PC-3 (cell line): ENCODE measurements around the gene RPLP1. TPM values are rescaled to one million over a fixed set of nuclear protein-coding genes. Genes with fewer than 3 reads are reported as not detected.
A peak's percentile ranks its signal among the peaks of the same experiment; 100 is the strongest.

ENCODE experiments used
- ATAC-seq: fragments of 200-7000 bp; cut with Tn5 transposase; 2 replicates; pipeline ENCODE4 v1.9.1; 2020; ENCODE audit warnings: mild to moderate bottlenecking, moderate library complexity
- BruUV-seq: library from RNA; stranded (reverse); fragments of 400-500 nt; replicated peaks from 2 replicates; lab custom pipeline; 2021; lab: Mats Ljungman, UMichigan
- CTCF ChIA-PET: fragments of 300-600 bp; sonication (Branson Sonifier 250); formaldehyde crosslinking; loops from one replicate; lab custom pipeline; 2022; ENCODE audit warnings: antibody characterized with exemption; lab: Charles Lee
- POLR2A ChIA-PET: fragments of 300-600 bp; sonication (Branson Sonifier 250); formaldehyde crosslinking; loops from one replicate; lab custom pipeline; 2022; ENCODE audit warnings: antibody characterized with exemption; ENCODE audit not compliant: unreplicated experiment; lab: Charles Lee
- DNase-seq: peaks from one replicate; pipeline ENCODE4 v3.0.0-alpha.2; 2015
- H2AFZ ChIP-seq: fragments of 300-600 bp; sonication (generic); 2 replicates; pipeline ENCODE4 v1.6.0; 2016; ENCODE audit warnings: antibody characterized with exemption, low read length
- H3F3A ChIP-seq: fragments of 300-600 bp; sonication (generic); one replicate; pipeline ENCODE4 v1.6.0; 2017; ENCODE audit warnings: antibody characterized with exemption, low read length, control low read depth, mild to moderate bottlenecking; ENCODE audit not compliant: unreplicated experiment
- H3K27ac ChIP-seq: fragments of 300-600 bp; sonication (generic); 2 replicates; pipeline ENCODE4 v1.5.1; 2016; ENCODE audit warnings: mild to moderate bottlenecking, low read length
- H3K27me3 ChIP-seq: fragments of 300-600 bp; sonication (generic); 2 replicates; pipeline ENCODE4 v1.6.1; 2016; ENCODE audit warnings: low read length, mixed read lengths
- H3K36me3 ChIP-seq: fragments of 300-600 bp; sonication (generic); 2 replicates; pipeline ENCODE4 v1.6.1; 2016; ENCODE audit warnings: low read depth, mixed run types, low read length, mixed read lengths
- H3K4me1 ChIP-seq: fragments of 300-600 bp; sonication (generic); 2 replicates; pipeline ENCODE4 v1.5.1; 2016; ENCODE audit warnings: low read length; ENCODE audit not compliant: insufficient read depth
- H3K4me2 ChIP-seq: fragments of 300-600 bp; sonication (generic); 2 replicates; pipeline ENCODE4 v1.6.0; 2016; ENCODE audit warnings: low read length
- H3K4me3 ChIP-seq: fragments of 300-600 bp; sonication (generic); 2 replicates; pipeline ENCODE4 v1.5.1; 2016; ENCODE audit warnings: mild to moderate bottlenecking, low read length, mixed read lengths
- H3K79me2 ChIP-seq: fragments of 300-600 bp; sonication (generic); 2 replicates; pipeline ENCODE4 v1.6.1; 2017; ENCODE audit warnings: low read length, mixed read lengths
- H3K9ac ChIP-seq: fragments of 300-600 bp; sonication (generic); 2 replicates; pipeline ENCODE4 v1.6.0; 2016; ENCODE audit warnings: mild to moderate bottlenecking, low read length
- H3K9me2 ChIP-seq: fragments of 300-600 bp; sonication (generic); replicated peaks from 2 replicates; pipeline ENCODE4 v1.6.1; 2016; ENCODE audit warnings: mixed run types, low read length, mixed read lengths
- H3K9me3 ChIP-seq: fragments of 300-600 bp; sonication (generic); 2 replicates; pipeline ENCODE4 v1.6.1; 2016; ENCODE audit warnings: low read length, mixed read lengths
- H4K20me1 ChIP-seq: fragments of 300-600 bp; sonication (generic); 2 replicates; pipeline ENCODE4 v1.6.1; 2016; ENCODE audit warnings: low read length, mixed read lengths
- EZH2 ChIP-seq: fragments of 300-600 bp; sonication (generic); IDR thresholded peaks from one replicate; pipeline ENCODE4 v1.6.1; 2017; ENCODE audit warnings: antibody characterized with exemption, mild to moderate bottlenecking, low read length; ENCODE audit not compliant: unreplicated experiment
- EZH2phosphoT487 ChIP-seq: fragments of 300-600 bp; sonication (generic); IDR thresholded peaks from 2 replicates; pipeline ENCODE4 v1.6.1; 2018; ENCODE audit warnings: mild to moderate bottlenecking, antibody characterized with exemption, low read length, borderline replicate concordance
- intact Hi-C: fragments of 100-400 bp; cut with micrococcal nuclease; formaldehyde crosslinking; loops from 2 replicates; pipeline ENCODE4 v1.9.0; 2023
- total RNA-seq: library from RNA; depleted of rRNA; stranded (reverse); fragments of >200 nt; gene quantifications from 2 replicates; pipeline ENCODE4 v1.2.3, GENCODE V29; 2014
- TF ChIP-seq, protein P1 (sequence below): fragments of 300-600 bp; sonication (generic); conservative IDR thresholded peaks from 2 replicates; pipeline ENCODE4 v1.5.1; 2017; ENCODE audit warnings: antibody characterized with exemption, low read depth, mild to moderate bottlenecking, low read length

RPLP1 gene
- total RNA-seq, 1 experiment from 2014 or later = 253 TPM

DNA sequence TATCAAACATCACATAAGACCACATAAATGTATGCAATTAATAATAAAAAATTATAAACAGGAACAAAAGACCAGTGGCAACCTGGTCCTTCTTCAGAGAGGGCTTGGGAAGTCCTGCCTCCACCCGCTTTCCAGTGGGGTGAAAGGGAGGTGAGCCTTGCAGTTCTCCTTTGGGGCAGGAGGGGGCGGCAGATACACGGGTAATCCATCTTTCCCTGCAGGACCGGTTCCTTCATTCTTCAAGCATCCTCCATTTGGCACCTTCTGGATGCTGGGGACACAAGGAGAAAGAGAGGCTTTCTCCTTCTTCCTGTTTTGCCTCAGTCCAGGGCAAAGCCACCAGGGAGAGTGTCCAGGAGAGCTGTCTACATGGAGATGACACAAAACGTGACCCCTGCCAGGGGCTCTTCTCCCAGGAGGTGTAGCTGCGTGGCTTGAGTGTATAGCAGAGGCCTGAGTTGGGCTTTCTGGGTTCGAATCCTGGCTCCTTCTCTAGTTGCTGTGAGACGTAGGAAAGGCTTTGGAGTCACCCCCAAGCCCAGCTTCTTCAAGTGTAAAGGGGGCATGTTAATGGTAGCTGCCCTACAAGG lies 23.2 kb downstream of the RPLP1 start:
- no peaks in the 10 kb centered on the region for H3K9me3 ChIP-seq
- H3K9me2 ChIP-seq = no peaks in the 10 kb centered on the region
- H3K79me2 ChIP-seq = no peaks in the 10 kb centered on the region
- ChIA-PET POLR2A (no interaction called here), CTCF (interaction anchor here (0.7 to 0.8 kb wide), 2 partner anchors 1030 to 1156 kb away, joined by 3 to 5 read pairs; no protein-coding TSS in a partner anchor)
- H3K27me3 ChIP-seq = no peaks in the 10 kb centered on the region
- no peak overlapping the region for H3K4me3 ChIP-seq
- H3F3A ChIP-seq = no peaks in the 10 kb centered on the region
- no peak overlapping the region for H3K4me2 ChIP-seq
- no peaks in the 10 kb centered on the region for H3K36me3 ChIP-seq
- H3K27ac ChIP-seq = no peak overlapping the region
- H2AFZ ChIP-seq = no peak overlapping the region
- BruUV-seq = no TSS peak
- TF ChIP-seq EZH2phosphoT487 = no peak
- TF ChIP-seq, protein P1, sequence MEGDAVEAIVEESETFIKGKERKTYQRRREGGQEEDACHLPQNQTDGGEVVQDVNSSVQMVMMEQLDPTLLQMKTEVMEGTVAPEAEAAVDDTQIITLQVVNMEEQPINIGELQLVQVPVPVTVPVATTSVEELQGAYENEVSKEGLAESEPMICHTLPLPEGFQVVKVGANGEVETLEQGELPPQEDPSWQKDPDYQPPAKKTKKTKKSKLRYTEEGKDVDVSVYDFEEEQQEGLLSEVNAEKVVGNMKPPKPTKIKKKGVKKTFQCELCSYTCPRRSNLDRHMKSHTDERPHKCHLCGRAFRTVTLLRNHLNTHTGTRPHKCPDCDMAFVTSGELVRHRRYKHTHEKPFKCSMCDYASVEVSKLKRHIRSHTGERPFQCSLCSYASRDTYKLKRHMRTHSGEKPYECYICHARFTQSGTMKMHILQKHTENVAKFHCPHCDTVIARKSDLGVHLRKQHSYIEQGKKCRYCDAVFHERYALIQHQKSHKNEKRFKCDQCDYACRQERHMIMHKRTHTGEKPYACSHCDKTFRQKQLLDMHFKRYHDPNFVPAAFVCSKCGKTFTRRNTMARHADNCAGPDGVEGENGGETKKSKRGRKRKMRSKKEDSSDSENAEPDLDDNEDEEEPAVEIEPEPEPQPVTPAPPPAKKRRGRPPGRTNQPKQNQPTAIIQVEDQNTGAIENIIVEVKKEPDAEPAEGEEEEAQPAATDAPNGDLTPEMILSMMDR = peak; percentile 79
- intact Hi-C loops = loop anchor here (5.0 kb wide), 2 partner anchors 116 to 986 kb away; no protein-coding TSS in a partner anchor
- peaks cover 10% of the 10 kb centered on the region for H3K4me1 ChIP-seq
- H3K9ac ChIP-seq = no peak overlapping the region
- no peaks in the 10 kb centered on the region for H4K20me1 ChIP-seq
- ATAC-seq (peak; percentile 84), DNase-seq (peak; percentile 80)

DNA sequence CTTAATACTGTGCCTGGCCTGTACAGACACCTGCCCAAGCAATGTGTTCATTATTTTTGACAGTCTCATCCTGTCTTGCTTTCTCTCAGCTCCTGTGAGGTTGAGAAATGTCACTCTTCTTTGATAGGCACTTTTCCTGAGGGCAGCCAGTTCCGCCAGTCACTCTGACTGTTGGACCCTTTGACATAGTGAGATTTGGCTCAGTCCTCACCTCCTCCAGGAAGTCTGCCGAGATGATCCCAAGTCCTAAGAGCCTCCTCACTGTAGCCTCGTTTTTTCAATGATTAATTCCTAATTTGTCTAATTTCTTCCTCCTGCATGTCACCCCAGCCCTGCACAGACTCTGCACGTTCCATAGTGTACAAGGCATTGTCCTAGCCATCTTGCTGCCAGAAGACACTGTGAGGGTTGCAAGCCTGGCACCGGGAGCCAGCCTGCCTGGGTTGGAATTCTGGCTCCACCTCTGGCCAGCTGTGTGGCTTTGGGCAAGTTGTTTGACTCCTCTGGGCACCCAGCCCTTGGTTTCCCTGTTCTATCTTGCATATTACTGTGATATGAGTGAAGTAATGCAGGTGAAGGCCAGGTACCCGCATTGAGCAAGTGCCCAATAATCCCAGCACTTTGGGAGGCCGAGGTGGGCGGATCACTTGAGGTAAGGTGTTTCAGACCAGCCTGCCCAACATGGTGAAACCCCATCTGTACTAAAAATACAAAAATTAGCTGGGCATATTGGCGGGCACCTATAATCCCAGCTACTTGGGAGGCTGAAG lies 24.3 kb downstream of the RPLP1 start:
- ATAC-seq (no peak), DNase-seq (no peak)
- intact Hi-C loops = loop anchor here (5.0 kb wide), 2 partner anchors 115 to 985 kb away; no protein-coding TSS in a partner anchor
- Histone ChIP-seq H3K27me3 (no peaks in the 10 kb centered on the region), H3K4me2 (no peak overlapping the region), H3K27ac (no peak overlapping the region), H3F3A (no peaks in the 10 kb centered on the region), H3K4me3 (no peak overlapping the region), H3K9me3 (no peaks in the 10 kb centered on the region), H3K9ac (no peak overlapping the region), H3K4me1 (peaks cover 10% of the 10 kb centered on the region), H4K20me1 (no peaks in the 10 kb centered on the region), H3K79me2 (no peaks in the 10 kb centered on the region), H3K36me3 (no peaks in the 10 kb centered on the region), H3K9me2 (no peaks in the 10 kb centered on the region), H2AFZ (no peak overlapping the region)
- TF ChIP-seq EZH2phosphoT487 (no peak), EZH2 (no peak)
- TF ChIP-seq, protein P1 = no peak
- no TSS peak for BruUV-seq
- ChIA-PET POLR2A (no interaction called here), CTCF (interaction anchor here (0.7 kb wide), 1 partner anchor 1155 kb away, joined by 5 read pairs; no protein-coding TSS in a partner anchor)
